GM10266 (cell line): Measurements from ENCODE around the gene CRYBA1.

Source experiments
- DNase-seq: peaks from one replicate; pipeline ENCODE4 v3.0.0; 2012; ENCODE audit errors: extremely low spot score
- TF ChIP-seq, protein P1 (sequence below): IDR thresholded peaks from 2 replicates; pipeline ENCODE4 v1.5.1; 2012; ENCODE audit warnings: mild to moderate bottlenecking, low read depth; ENCODE audit not compliant: control insufficient read depth, insufficient read depth; ENCODE audit errors: missing control alignments

Gene CRYBA1

GRCh38 chr17:29289852-29290251, 43.2 kb downstream of the CRYBA1 start:
- no peak for DNase-seq
- TF ChIP-seq, protein P1, sequence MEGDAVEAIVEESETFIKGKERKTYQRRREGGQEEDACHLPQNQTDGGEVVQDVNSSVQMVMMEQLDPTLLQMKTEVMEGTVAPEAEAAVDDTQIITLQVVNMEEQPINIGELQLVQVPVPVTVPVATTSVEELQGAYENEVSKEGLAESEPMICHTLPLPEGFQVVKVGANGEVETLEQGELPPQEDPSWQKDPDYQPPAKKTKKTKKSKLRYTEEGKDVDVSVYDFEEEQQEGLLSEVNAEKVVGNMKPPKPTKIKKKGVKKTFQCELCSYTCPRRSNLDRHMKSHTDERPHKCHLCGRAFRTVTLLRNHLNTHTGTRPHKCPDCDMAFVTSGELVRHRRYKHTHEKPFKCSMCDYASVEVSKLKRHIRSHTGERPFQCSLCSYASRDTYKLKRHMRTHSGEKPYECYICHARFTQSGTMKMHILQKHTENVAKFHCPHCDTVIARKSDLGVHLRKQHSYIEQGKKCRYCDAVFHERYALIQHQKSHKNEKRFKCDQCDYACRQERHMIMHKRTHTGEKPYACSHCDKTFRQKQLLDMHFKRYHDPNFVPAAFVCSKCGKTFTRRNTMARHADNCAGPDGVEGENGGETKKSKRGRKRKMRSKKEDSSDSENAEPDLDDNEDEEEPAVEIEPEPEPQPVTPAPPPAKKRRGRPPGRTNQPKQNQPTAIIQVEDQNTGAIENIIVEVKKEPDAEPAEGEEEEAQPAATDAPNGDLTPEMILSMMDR = no peak

- TF ChIP-seq, protein P1 = peak; percentile 56
- DNase-seq = peak; percentile 64
These were observed 44.6 kb downstream of the CRYBA1 start for GRCh38 chr17:29291163-29291752.

- TF ChIP-seq, protein P1 = no peak
- DNase-seq = peak; percentile 68
These were observed 45.7 kb downstream of the CRYBA1 start for GRCh38 chr17:29292071-29292991.

DNA sequence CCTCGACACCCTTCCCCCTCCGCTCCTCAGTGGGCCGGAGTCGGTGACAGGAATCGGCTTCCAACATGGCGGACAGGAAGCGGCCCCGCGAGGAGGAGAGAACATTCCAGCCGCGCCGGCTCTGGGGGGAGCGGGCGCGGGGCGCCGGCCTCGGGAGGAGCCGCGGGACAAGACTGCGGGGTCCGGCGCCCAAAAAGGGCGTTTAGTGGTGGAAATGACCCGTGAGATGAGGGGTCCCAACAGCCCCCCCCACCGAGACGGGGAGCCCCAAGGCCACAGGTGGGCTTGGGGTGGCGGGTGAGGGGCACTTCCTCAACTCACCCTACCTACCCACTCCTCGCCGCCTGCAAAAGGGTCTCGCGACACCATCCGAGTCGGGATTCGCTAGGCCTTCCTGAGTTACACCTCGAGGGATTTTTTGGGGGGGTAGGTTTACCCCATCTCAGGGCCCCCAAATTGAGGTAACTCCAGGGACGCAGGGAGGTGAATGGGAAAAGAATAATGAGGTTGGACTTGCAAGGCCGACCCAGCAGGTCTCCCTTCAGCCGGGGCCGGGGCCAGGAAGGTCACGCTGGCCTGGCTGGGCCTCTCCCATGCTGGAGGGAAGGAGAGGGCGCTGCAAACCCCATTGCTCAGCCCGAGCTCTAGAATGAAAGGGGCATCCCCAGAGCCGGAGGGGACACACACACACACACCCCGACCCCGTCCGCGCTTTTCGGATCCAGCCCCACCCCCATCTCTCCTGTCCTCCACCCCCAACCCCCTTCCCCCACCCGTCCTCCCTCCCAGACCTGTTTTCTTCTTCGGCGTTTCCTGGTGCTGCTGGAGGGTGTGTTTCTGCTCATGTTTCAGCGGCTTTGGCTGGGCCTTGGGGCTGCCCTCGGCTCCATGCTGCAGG, 46.6 kb downstream of the CRYBA1 start:
- peak; percentile 65 for DNase-seq
- TF ChIP-seq, protein P1 = peak; percentile 14

GRCh38 chr17:29293890-29294579, 47.4 kb downstream of the CRYBA1 start, which contains the start of gene NUFIP2:
NUFIP2 (minus strand) TSS chr17:29294148; CDS start chr17:29294059, 89 bp downstream.
- DNase-seq = peak; percentile 97
- TF ChIP-seq, protein P1 = no peak

GRCh38 chr17:29294580-29294900, 47.9 kb downstream of the CRYBA1 start:
- DNase-seq = no peak
- TF ChIP-seq, protein P1 = no peak
